ENCODE data around the gene PDS5A.
"Not testable (repeated sequence)": the region's sequence is repeated elsewhere in the genome, so short reads cannot be mapped to it uniquely, and the experiment has no call there.

The PDS5A gene

GRCh38 chr4:39996811-39997210 is 19.1 kb upstream of the PDS5A start:
- no peak for ATAC-seq
- no peak for TF ChIP-seq ZNF565 (CRISPR knock-in tag; conservative IDR thresholded peaks at IDR 0.05; ENCODE audit: low read depth)
- TF ChIP-seq CREB5 (CRISPR knock-in tag; IDR thresholded peaks at IDR 0.05; ENCODE audit: low read depth) = no peak
- no peak for TF ChIP-seq BACH2 (CRISPR knock-in tag; IDR thresholded peaks at IDR 0.05; ENCODE audit: borderline replicate concordance)
- no peak for TF ChIP-seq ISL1 (CRISPR knock-in tag; IDR thresholded peaks at IDR 0.05)
- no peak for TF ChIP-seq SNAI2 (CRISPR knock-in tag; IDR thresholded peaks at IDR 0.05)
- no peak for TF ChIP-seq ZFP30 (CRISPR knock-in tag; IDR thresholded peaks at IDR 0.05)
- TF ChIP-seq TSHZ2 (CRISPR knock-in tag; IDR thresholded peaks at IDR 0.05) = no peak
- no peak for TF ChIP-seq POU6F1 (CRISPR knock-in tag; IDR thresholded peaks at IDR 0.05; ENCODE audit: borderline replicate concordance, low read depth)

- ATAC-seq = no peak
- no peak for TF ChIP-seq ZNF8 (CRISPR knock-in tag; IDR thresholded peaks at IDR 0.05)
- no peak for TF ChIP-seq OSR1 (CRISPR knock-in tag; IDR thresholded peaks at IDR 0.05)
These were observed 16.7 kb upstream of the PDS5A start for GRCh38 chr4:39994406-39994805.

DNA sequence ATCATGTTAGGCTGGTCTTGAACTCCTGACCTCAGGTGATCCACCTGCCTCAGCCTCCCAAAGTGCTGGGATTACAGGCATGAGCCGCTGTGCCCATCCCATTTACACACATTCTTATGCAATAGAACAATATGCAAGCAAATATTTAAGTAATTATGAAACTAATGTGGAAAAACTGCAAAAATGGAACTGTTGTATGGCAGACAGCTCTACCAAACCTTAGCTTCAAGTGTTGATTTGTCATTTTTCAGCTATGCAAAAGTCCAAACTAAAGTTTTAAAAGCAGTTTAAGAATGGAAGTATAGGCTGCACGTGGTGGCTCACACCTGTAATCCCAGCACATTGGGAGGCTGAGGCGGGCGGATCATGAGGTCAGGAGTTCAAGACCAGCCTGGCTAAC is 11.7 kb upstream of the PDS5A start:
- not testable (repeated sequence) for ATAC-seq

- no peak for ATAC-seq
- TF ChIP-seq TSHZ2 (CRISPR knock-in tag; IDR thresholded peaks at IDR 0.05) = no peak
- TF ChIP-seq, protein P1, sequence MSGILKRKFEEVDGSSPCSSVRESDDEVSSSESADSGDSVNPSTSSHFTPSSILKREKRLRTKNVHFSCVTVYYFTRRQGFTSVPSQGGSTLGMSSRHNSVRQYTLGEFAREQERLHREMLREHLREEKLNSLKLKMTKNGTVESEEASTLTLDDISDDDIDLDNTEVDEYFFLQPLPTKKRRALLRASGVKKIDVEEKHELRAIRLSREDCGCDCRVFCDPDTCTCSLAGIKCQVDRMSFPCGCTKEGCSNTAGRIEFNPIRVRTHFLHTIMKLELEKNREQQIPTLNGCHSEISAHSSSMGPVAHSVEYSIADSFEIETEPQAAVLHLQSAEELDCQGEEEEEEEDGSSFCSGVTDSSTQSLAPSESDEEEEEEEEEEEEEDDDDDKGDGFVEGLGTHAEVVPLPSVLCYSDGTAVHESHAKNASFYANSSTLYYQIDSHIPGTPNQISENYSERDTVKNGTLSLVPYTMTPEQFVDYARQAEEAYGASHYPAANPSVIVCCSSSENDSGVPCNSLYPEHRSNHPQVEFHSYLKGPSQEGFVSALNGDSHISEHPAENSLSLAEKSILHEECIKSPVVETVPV (CRISPR knock-in tag; IDR thresholded peaks at IDR 0.05) = no peak
- TF ChIP-seq ISL1 (CRISPR knock-in tag; IDR thresholded peaks at IDR 0.05) = no peak
- TF ChIP-seq PPARA (CRISPR knock-in tag; IDR thresholded peaks at IDR 0.05; ENCODE audit: borderline replicate concordance) = no peak
- TF ChIP-seq ZC3H10 (CRISPR knock-in tag; IDR thresholded peaks at IDR 0.05) = no peak
- TF ChIP-seq ARNTL (CRISPR knock-in tag; IDR thresholded peaks at IDR 0.05; ENCODE audit: borderline replicate concordance, low read depth) = no peak
- TF ChIP-seq SNAI2 (CRISPR knock-in tag; IDR thresholded peaks at IDR 0.05) = no peak
These were observed 9.8 kb upstream of the PDS5A start for GRCh38 chr4:39987485-39987884.

DNA sequence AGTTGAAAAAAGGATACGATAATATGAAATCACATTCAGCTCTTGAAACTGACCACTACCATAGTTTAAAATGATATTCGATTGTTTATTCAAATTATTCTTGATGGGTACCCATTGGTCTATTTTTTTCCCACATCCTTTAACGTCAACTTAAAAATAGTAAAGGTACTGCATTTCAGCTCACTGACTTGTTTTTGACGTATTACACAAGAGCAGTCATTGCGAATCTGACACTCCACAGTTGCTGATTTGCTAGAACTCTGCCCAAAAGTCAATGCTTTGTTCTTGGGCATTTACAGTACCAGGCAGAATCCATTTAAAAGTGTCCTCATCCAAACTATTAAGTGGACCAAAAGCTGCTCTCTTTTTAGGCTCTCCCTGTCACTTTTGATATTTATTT is 1.2 kb upstream of the PDS5A start:
- no peak for ATAC-seq
- TF ChIP-seq ESRRG (CRISPR knock-in tag; IDR thresholded peaks at IDR 0.05) (no peak), POU6F1 (CRISPR knock-in tag; IDR thresholded peaks at IDR 0.05; ENCODE audit: borderline replicate concordance, low read depth) (no peak), TSHZ2 (CRISPR knock-in tag; IDR thresholded peaks at IDR 0.05) (no peak), BACH2 (CRISPR knock-in tag; IDR thresholded peaks at IDR 0.05; ENCODE audit: borderline replicate concordance) (no peak), PPARA (CRISPR knock-in tag; IDR thresholded peaks at IDR 0.05; ENCODE audit: borderline replicate concordance) (no peak), ZC3H10 (CRISPR knock-in tag; IDR thresholded peaks at IDR 0.05) (no peak), ZFP3 (CRISPR knock-in tag; IDR thresholded peaks at IDR 0.05) (no peak), ARNTL (CRISPR knock-in tag; IDR thresholded peaks at IDR 0.05; ENCODE audit: borderline replicate concordance, low read depth) (no peak), ZNF8 (CRISPR knock-in tag; IDR thresholded peaks at IDR 0.05) (no peak)
- TF ChIP-seq, protein P1 (CRISPR knock-in tag; IDR thresholded peaks at IDR 0.05) = no peak
